Activated naive CD8-positive, alpha-beta T cell treated with anti-CD3 and anti-CD28 coated beads for 36 hours (primary cell): Measurements from ENCODE around the gene UNC5B. TPM values are rescaled to one million over a fixed set of nuclear protein-coding genes. Genes with fewer than 3 reads are reported as not detected.

Source experiments
- DNase-seq: peaks from one replicate; pipeline ENCODE4 v3.0.0; 2021
- H3K27ac Mint-ChIP-seq: one replicate; pipeline ENCODE4 v1.8.0; 2022; ENCODE audit warnings: mild to moderate bottlenecking, moderate library complexity, mixed read lengths
- H3K27me3 Mint-ChIP-seq: one replicate; pipeline ENCODE4 v1.8.0; 2022; ENCODE audit warnings: mild to moderate bottlenecking, mixed read lengths
- H3K36me3 Mint-ChIP-seq: one replicate; pipeline ENCODE4 v1.8.0; 2021; ENCODE audit warnings: mild to moderate bottlenecking, mixed read lengths
- H3K4me1 Mint-ChIP-seq: one replicate; pipeline ENCODE4 v1.8.0; 2021; ENCODE audit warnings: mixed read lengths
- H3K4me3 Mint-ChIP-seq: one replicate; pipeline ENCODE4 v1.8.0; 2022; ENCODE audit warnings: mild to moderate bottlenecking, moderate library complexity, mixed read lengths
- H3K9me3 Mint-ChIP-seq: one replicate; pipeline ENCODE4 v1.8.0; 2022; ENCODE audit warnings: mixed read lengths
- total RNA-seq, 2 experiments: library from RNA; stranded (reverse); gene quantifications; one replicate each; pipeline ENCODE4 v1.2.3, GENCODE V29; 2021

UNC5B gene
- total RNA-seq = under 1 TPM in 1 of 2 experiments, not detected in 1; 0.04 TPM

- H3K27me3 Mint-ChIP-seq = peaks cover 76% of the 10 kb centered on the region
- peak within 1 kb of the TSS; percentile 57 for H3K4me3 Mint-ChIP-seq
- no peaks in the 10 kb centered on the region for H3K9me3 Mint-ChIP-seq
- no peaks in the 10 kb centered on the region for H3K36me3 Mint-ChIP-seq
- DNase-seq = peak; percentile 79
- no peak within 1 kb of the TSS for H3K27ac Mint-ChIP-seq
- H3K4me1 Mint-ChIP-seq = peaks cover 16% of the 10 kb centered on the region
Observed at GRCh38 chr10:71212318-71213126, at the start of gene UNC5B. TSS of gene UNC5B (plus strand) at chr10:71212570. CDS start at chr10:71212986, 416 bp downstream.

DNA sequence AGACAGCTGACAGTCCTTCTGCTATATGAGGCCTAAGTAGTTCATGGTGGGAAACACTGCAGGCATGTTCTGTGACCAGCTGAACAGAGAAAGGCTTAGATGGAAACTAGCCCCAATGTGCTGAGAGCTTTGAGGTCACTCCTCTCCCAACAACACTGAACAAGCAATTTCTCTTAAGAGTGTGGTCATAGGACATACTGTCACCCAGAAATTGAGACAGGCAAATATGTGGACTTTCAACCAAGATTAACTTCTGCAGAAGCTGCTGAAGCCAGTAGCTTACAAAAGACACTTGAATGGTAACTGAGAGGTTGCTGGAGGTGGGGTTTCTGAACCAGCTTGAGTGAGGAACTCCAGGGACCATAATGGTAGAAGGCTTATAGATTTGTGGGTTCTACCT lies 38.9 kb upstream of the UNC5B start:
- Mint-ChIP-seq H3K27ac (no peak overlapping the region), H3K9me3 (no peaks in the 10 kb centered on the region), H3K4me1 (no peaks in the 10 kb centered on the region), H3K4me3 (no peak overlapping the region), H3K36me3 (no peaks in the 10 kb centered on the region), H3K27me3 (no peaks in the 10 kb centered on the region)
- DNase-seq = no peak

- DNase-seq = no peak
- H3K9me3 Mint-ChIP-seq = no peaks in the 10 kb centered on the region
- H3K27me3 Mint-ChIP-seq = no peaks in the 10 kb centered on the region
- H3K4me3 Mint-ChIP-seq = no peak overlapping the region
- H3K4me1 Mint-ChIP-seq = no peaks in the 10 kb centered on the region
- H3K36me3 Mint-ChIP-seq = no peaks in the 10 kb centered on the region
- no peak overlapping the region for H3K27ac Mint-ChIP-seq
Observed at GRCh38 chr10:71176661-71177060, 35.7 kb upstream of the UNC5B start.

DNA sequence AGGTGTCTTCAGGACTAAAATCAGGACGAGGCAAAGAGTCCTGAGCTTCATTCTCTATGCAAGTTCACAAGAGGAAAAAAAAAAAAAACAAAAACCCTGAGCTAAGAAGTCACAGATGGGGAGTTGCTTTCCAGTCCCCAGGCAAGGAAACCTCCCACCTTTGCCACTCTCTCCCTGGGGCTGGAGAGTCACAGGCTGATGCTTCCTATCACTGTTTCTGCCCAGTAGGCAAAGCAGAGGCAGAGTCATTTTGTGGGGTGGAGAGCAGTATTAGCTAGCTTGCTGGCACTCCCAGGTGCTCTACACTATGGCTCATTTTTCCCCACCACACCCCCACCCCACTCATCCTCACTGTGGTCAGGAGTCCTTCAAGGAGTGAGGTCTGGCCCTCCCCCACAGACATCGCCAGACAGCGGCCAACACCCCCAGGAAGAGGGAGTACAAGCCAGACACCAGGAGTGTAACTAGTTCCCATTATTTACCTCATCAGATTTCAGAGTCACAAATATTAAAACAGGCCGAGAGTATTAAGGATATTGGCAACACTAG lies 34.6 kb upstream of the UNC5B start:
- Mint-ChIP-seq H3K4me1 (no peaks in the 10 kb centered on the region), H3K36me3 (no peaks in the 10 kb centered on the region), H3K27ac (no peak overlapping the region), H3K4me3 (no peak overlapping the region), H3K27me3 (no peaks in the 10 kb centered on the region), H3K9me3 (no peaks in the 10 kb centered on the region)
- no peak for DNase-seq

DNA sequence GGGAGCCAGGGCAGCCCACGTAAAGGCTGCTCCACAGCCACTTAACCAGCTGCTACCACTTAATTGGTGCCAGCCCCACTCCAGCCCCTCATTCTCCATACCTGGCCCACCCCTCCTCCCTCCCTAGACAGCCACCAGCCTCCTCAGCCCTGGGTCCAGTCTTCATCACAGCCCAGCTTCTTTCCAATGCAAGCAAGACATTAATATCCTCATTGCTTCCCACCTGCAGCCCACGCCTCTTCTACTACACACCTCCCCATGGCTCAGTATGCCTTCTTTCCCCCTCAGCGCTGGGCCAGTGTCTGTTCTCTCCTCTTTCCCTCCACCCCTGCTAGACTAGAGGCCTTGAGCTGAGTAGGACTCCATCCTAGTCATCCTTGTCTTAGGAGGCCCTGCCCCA lies 33.5 kb upstream of the UNC5B start:
- Mint-ChIP-seq H3K9me3 (no peaks in the 10 kb centered on the region), H3K4me3 (no peak overlapping the region), H3K27me3 (no peaks in the 10 kb centered on the region), H3K27ac (no peak overlapping the region), H3K36me3 (no peaks in the 10 kb centered on the region), H3K4me1 (no peaks in the 10 kb centered on the region)
- no peak for DNase-seq

DNA sequence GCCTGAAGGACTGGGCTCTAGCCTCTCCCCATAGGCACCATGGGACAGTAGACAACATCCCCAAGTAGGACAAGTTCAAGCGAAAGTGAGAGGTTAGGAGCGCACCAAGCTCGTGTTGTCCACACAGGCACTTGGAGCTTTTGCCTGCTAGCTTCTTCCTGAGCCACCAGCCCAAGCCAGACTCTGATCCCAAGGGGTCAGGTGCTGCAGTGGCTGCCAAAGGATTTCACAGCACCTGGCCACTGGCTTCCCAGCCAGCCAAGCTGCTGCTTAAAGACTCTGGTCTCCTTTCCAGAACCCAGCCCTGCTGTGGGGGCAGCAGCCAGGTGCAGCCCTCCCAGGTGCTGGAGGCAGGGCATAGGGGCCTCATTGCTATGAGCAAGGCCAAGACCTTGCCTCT lies 33.0 kb upstream of the UNC5B start:
- Mint-ChIP-seq H3K4me1 (no peaks in the 10 kb centered on the region), H3K27ac (no peak overlapping the region), H3K4me3 (no peak overlapping the region), H3K36me3 (no peaks in the 10 kb centered on the region), H3K9me3 (no peaks in the 10 kb centered on the region), H3K27me3 (no peaks in the 10 kb centered on the region)
- no peak for DNase-seq

DNA sequence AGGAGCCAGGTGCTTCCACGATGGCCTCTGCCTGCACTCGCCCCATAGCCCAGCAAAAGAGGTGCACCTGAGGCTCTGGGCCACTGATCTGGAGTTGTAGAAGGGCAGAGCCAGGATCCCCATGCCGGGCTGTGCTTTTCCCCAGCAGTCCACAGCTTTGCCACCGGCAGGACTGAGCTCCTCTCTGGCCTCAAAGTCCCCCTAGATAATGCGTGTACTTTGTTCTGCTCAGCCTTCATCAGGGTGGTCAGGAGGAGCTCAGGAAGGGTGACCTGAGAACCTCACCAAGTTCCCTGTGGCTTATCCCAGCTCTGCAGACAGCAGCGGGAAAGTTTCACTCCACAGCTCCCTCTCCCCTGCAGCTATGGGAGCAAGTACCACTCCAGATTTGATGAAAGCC lies 27.9 kb upstream of the UNC5B start:
- H3K27me3 Mint-ChIP-seq = no peaks in the 10 kb centered on the region
- no peak overlapping the region for H3K4me3 Mint-ChIP-seq
- no peak overlapping the region for H3K27ac Mint-ChIP-seq
- no peaks in the 10 kb centered on the region for H3K9me3 Mint-ChIP-seq
- DNase-seq = no peak
- H3K36me3 Mint-ChIP-seq = no peaks in the 10 kb centered on the region
- H3K4me1 Mint-ChIP-seq = no peaks in the 10 kb centered on the region

GRCh38 chr10:71185209-71185608 lies 27.2 kb upstream of the UNC5B start:
- Mint-ChIP-seq H3K36me3 (no peaks in the 10 kb centered on the region), H3K4me3 (no peak overlapping the region), H3K27me3 (no peaks in the 10 kb centered on the region)

GRCh38 chr10:71187197-71187596 lies 25.2 kb upstream of the UNC5B start:
- H3K4me1 Mint-ChIP-seq = no peaks in the 10 kb centered on the region
- no peaks in the 10 kb centered on the region for H3K36me3 Mint-ChIP-seq
- no peak overlapping the region for H3K27ac Mint-ChIP-seq
- H3K27me3 Mint-ChIP-seq = no peaks in the 10 kb centered on the region
- no peaks in the 10 kb centered on the region for H3K9me3 Mint-ChIP-seq
- no peak for DNase-seq
- H3K4me3 Mint-ChIP-seq = no peak overlapping the region

More at GRCh38 chr10:71185209-71185608, 27.2 kb upstream of the UNC5B start:
- H3K4me1 Mint-ChIP-seq = no peaks in the 10 kb centered on the region
- DNase-seq = no peak
- no peak overlapping the region for H3K27ac Mint-ChIP-seq
- no peaks in the 10 kb centered on the region for H3K9me3 Mint-ChIP-seq

DNA sequence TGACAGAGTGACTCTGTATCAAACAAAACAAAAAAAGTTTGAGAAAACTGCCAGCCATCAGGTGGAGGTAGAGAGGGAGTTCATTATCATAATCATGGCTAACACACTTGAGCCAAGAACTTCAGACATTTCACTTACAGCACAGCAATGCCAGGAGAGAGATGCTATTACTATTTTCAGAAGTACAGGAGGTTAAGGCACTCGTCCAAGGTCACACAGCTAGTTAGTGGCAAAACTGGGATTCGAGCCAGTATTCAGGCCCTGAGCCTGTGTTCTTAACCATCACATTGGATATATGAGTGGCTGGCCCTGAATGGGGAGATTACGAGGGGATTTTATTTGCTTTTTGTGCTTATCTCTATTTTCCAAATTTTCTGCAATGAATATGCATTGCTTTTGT lies 24.8 kb upstream of the UNC5B start:
- H3K27me3 Mint-ChIP-seq = no peaks in the 10 kb centered on the region
- H3K4me1 Mint-ChIP-seq = no peaks in the 10 kb centered on the region
- no peak overlapping the region for H3K4me3 Mint-ChIP-seq
- no peak overlapping the region for H3K27ac Mint-ChIP-seq
- H3K9me3 Mint-ChIP-seq = no peaks in the 10 kb centered on the region
- no peak for DNase-seq
- H3K36me3 Mint-ChIP-seq = no peaks in the 10 kb centered on the region

GRCh38 chr10:71188201-71188600 lies 24.2 kb upstream of the UNC5B start:
- no peak overlapping the region for H3K4me3 Mint-ChIP-seq
- no peaks in the 10 kb centered on the region for H3K27me3 Mint-ChIP-seq
- no peaks in the 10 kb centered on the region for H3K4me1 Mint-ChIP-seq
- no peaks in the 10 kb centered on the region for H3K9me3 Mint-ChIP-seq
- no peaks in the 10 kb centered on the region for H3K36me3 Mint-ChIP-seq
- no peak overlapping the region for H3K27ac Mint-ChIP-seq
- DNase-seq = no peak

DNA sequence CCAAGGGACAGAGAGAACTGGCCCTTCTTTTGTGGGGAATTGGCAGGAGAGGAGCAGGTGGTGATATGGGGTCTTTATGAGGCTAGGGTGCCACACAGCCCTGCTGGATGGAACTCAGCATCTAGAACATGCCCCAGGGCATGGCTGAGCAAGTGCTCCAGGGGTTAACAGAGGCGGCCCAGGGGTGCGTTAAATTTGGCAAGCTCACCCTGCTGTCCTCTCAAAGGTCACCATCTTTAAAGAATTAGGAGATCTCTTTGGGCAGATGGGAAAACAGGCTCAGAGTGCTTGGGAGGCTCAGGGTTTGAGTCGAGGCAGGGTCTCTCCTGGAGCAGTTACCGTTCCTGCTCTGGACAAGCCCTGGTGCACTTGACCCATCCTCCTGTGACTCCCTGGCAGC lies 21.4 kb upstream of the UNC5B start:
- H3K4me1 Mint-ChIP-seq = no peaks in the 10 kb centered on the region
- no peak overlapping the region for H3K27ac Mint-ChIP-seq
- no peaks in the 10 kb centered on the region for H3K27me3 Mint-ChIP-seq
- H3K4me3 Mint-ChIP-seq = no peak overlapping the region
- H3K9me3 Mint-ChIP-seq = no peaks in the 10 kb centered on the region
- no peaks in the 10 kb centered on the region for H3K36me3 Mint-ChIP-seq
- no peak for DNase-seq

GRCh38 chr10:71191551-71192076 lies 20.8 kb upstream of the UNC5B start:
- no peak overlapping the region for H3K27ac Mint-ChIP-seq
- no peaks in the 10 kb centered on the region for H3K27me3 Mint-ChIP-seq
- DNase-seq = no peak
- no peaks in the 10 kb centered on the region for H3K9me3 Mint-ChIP-seq
- no peaks in the 10 kb centered on the region for H3K36me3 Mint-ChIP-seq
- no peak overlapping the region for H3K4me3 Mint-ChIP-seq
- no peaks in the 10 kb centered on the region for H3K4me1 Mint-ChIP-seq

DNA sequence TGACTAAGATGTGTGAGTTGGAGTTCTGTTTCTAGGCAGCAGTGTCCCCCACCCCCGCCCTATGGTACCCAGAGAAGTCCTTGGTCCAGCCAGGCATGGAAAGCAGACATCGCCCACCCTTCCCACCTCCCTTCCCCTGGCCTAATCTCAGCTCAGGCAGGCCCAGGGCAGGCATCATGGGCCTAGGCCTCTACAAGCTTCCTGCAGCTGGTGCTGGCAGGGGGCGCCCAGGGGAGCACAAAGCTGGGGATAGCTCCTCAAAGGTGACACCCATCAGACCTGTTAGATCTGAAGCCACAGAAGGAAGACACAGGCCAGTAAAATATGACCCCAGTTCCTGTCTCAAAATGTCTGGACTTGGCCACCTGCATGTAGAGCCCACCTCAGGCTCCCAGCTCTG lies 18.9 kb upstream of the UNC5B start:
- Mint-ChIP-seq H3K27ac (no peak overlapping the region), H3K36me3 (no peaks in the 10 kb centered on the region), H3K4me3 (no peak overlapping the region), H3K4me1 (no peaks in the 10 kb centered on the region), H3K9me3 (peaks cover 10% of the 10 kb centered on the region), H3K27me3 (no peaks in the 10 kb centered on the region)
- no peak for DNase-seq

GRCh38 chr10:71197955-71198354 lies 14.4 kb upstream of the UNC5B start:
- Mint-ChIP-seq H3K4me3 (no peak overlapping the region), H3K27me3 (no peaks in the 10 kb centered on the region), H3K36me3 (no peaks in the 10 kb centered on the region), H3K27ac (no peak overlapping the region), H3K4me1 (no peaks in the 10 kb centered on the region), H3K9me3 (peaks cover 16% of the 10 kb centered on the region)
- no peak for DNase-seq

- peaks cover 5% of the 10 kb centered on the region for H3K27me3 Mint-ChIP-seq
- no peak for DNase-seq
- no peak overlapping the region for H3K4me3 Mint-ChIP-seq
- H3K9me3 Mint-ChIP-seq = peaks cover 16% of the 10 kb centered on the region
- no peaks in the 10 kb centered on the region for H3K36me3 Mint-ChIP-seq
- no peaks in the 10 kb centered on the region for H3K4me1 Mint-ChIP-seq
- H3K27ac Mint-ChIP-seq = no peak overlapping the region
Observed at GRCh38 chr10:71201849-71202248, 10.5 kb upstream of the UNC5B start.
